ENCODE data around the gene ITPK1. TPM values are rescaled to one million over a fixed set of nuclear protein-coding genes. Genes with fewer than 3 reads are reported as not detected.

ITPK1 gene
- polyA plus RNA-seq, 1 of the 3 experiments (the other 2 are of a cell fraction), result 23.2 TPM

GRCh38 chr14:93017301-93017797, 98.4 kb downstream of the ITPK1 start (continued):
- TF ChIP-seq NRF1 (IDR thresholded peaks at IDR 0.05; ENCODE audit: low read depth, low read length) (no peak), TEAD4 (IDR thresholded peaks at IDR 0.05; ENCODE audit: borderline replicate concordance, insufficient read depth) (no peak)

- H3F3A ChIP-seq (replicated peaks; ENCODE audit: insufficient read depth), result no peaks in the 10 kb centered on the region
- no peak overlapping the region for H3K4me2 ChIP-seq
- H2AFZ ChIP-seq (ENCODE audit: low read depth), result no peak overlapping the region
- no peaks in the 10 kb centered on the region for H3K9me2 ChIP-seq
- peaks cover 0 to 89% of the 10 kb centered on the region in 2 experiments; a peak in 1 of 4 replicates for H3K4me1 ChIP-seq (ENCODE audit: control insufficient read depth in 1 of 2, insufficient read depth in 2 of 2, low read depth in 1 of 2, low read length in 1 of 2)
- WGBS (ENCODE audit: low lambda C conversion rate), result 94% methylated on average over 13 of the region's 18 CpGs
- no peak overlapping the region for H3K4me3 ChIP-seq (ENCODE audit: low read depth in 2 of 2, low read length in 1 of 2)
- TF ChIP-seq CTCF (IDR thresholded peaks at IDR 0.05), result no peak
- TF ChIP-seq MAX (IDR thresholded peaks at IDR 0.05; ENCODE audit: low read depth), result no peak
- no peak for TF ChIP-seq RCOR1 (IDR thresholded peaks at IDR 0.05; ENCODE audit: low read length)
- no peak for TF ChIP-seq EP300 (IDR thresholded peaks at IDR 0.05; ENCODE audit: borderline replicate concordance in 1 of 2, low read depth in 1 of 2, low read length in 1 of 2)
- TF ChIP-seq TCF12 (IDR thresholded peaks at IDR 0.05), result no peak
- TF ChIP-seq FOXM1 (IDR thresholded peaks at IDR 0.05; ENCODE audit: low read depth), result no peak
- TF ChIP-seq YY1 (IDR thresholded peaks at IDR 0.05; ENCODE audit: low read depth), result no peak
- no peak for TF ChIP-seq FOXJ3 (CRISPR knock-in tag; IDR thresholded peaks at IDR 0.05)
- TF ChIP-seq ELF1 (IDR thresholded peaks at IDR 0.05), result no peak
- no peak for TF ChIP-seq JUND (IDR thresholded peaks at IDR 0.05)
- no peak for TF ChIP-seq ZBTB33 (IDR thresholded peaks at IDR 0.05; ENCODE audit: borderline replicate concordance, low read depth)
- TF ChIP-seq NFIC (IDR thresholded peaks at IDR 0.05; ENCODE audit: borderline replicate concordance), result no peak
- no peak for TF ChIP-seq RXRA (IDR thresholded peaks at IDR 0.05; ENCODE audit: borderline replicate concordance, low read depth)
- TF ChIP-seq GATA2 (CRISPR knock-in tag; IDR thresholded peaks at IDR 0.05), result no peak
- TF ChIP-seq USF2 (IDR thresholded peaks at IDR 0.05; ENCODE audit: borderline replicate concordance, low read depth, low read length), result no peak
- TF ChIP-seq FOSL2 (IDR thresholded peaks at IDR 0.05; ENCODE audit: borderline replicate concordance, low read depth), result no peak
- DNase-seq, result no peak
- no peak overlapping the region; a peak in 1 of 4 replicates for H3K27ac ChIP-seq (ENCODE audit: low read depth in 2 of 2, low read length in 1 of 2)
- H4K20me1 ChIP-seq (ENCODE audit: insufficient read depth), result no peaks in the 10 kb centered on the region
- H3K9me3 ChIP-seq, result no peaks in the 10 kb centered on the region
- no peaks in the 10 kb centered on the region for H3K79me2 ChIP-seq (ENCODE audit: insufficient read depth)
- ChIA-PET POLR2A (no interaction called here), CTCF (no interaction called here)
- H3K36me3 ChIP-seq (replicated peaks in 1 of 2; ENCODE audit: control insufficient read depth in 1 of 2, insufficient read depth in 2 of 2, low read length in 1 of 2), result no peaks in the 10 kb centered on the region
- H3K27me3 ChIP-seq (ENCODE audit: insufficient read depth), result no peaks in the 10 kb centered on the region
- H3K9ac ChIP-seq, result no peak overlapping the region
These were observed 99.4 kb downstream of the ITPK1 start for GRCh38 chr14:93016275-93016845.

Measured in SK-N-SH (cell line).